ENCODE data around the gene CENPA. TPM values are rescaled to one million over a fixed set of nuclear protein-coding genes. Genes with fewer than 3 reads are reported as not detected.
A peak's percentile ranks its signal among the peaks of the same experiment; 100 is the strongest.

Gene CENPA
- total RNA-seq, 3 donors from 2014 or later (not counting 1 experiment from before 2014, with no cell fraction given) = 0.38 to 0.52 (median 0.50) TPM

DNA sequence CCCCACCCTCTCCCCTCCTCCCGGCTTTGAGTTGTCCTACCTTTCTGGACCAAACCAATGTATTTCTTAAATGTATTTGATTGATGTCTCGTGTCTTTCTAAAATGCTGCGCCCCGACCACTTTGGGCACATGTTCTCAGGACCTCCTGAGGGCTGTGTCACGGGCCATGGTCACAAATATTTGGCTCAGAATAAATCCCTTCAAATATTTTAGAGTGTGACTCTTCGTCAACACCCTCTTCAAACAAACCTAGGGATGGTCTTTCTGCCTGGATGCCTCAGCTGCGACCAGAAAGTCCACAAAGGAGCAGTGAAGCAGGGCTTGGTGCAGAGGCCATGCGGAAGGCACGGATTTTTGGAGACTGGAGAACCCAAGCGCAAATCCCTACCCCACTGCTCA, 22.8 kb upstream of the CENPA start:
- Mint-ChIP-seq H3K27me3 (ENCODE audit: low read depth in 2 of 2) (no peaks in the 10 kb centered on the region), H3K36me3 (no peaks in the 10 kb centered on the region), H3K27ac (peak overlapping the region in 1 of 2 donors; percentile 89), H3K4me3 (peak overlapping the region; percentile 97), H3K4me1 (peaks cover 19 to 32% of the 10 kb centered on the region in 2 donors), H3K9me3 (no peaks in the 10 kb centered on the region)
- ATAC-seq (no peak), DNase-seq (no peak)
- no peak overlapping the region for H3K27ac ChIP-seq (ENCODE audit: low read length)
- TF ChIP-seq CTCF (IDR thresholded peaks at IDR 0.05) = no peak
- H3K9me3 ChIP-seq (ENCODE audit: control insufficient read depth, insufficient read depth, low read length) = no peaks in the 10 kb centered on the region
- intact Hi-C loops (cut with micrococcal nuclease) = no loop called here
- peaks cover 45% of the 10 kb centered on the region for H3K4me1 ChIP-seq (ENCODE audit: control insufficient read depth, insufficient read depth, low read length)
- H3K27me3 ChIP-seq (ENCODE audit: control insufficient read depth, insufficient read depth, low read length) = no peaks in the 10 kb centered on the region
- 96% methylated on average over 10 of the region's 10 CpGs for WGBS (ENCODE audit: insufficient coverage)
- no peak overlapping the region for H3K4me3 ChIP-seq (ENCODE audit: low read length)
- H3K36me3 ChIP-seq (ENCODE audit: control insufficient read depth, insufficient read depth, low read length) = no peaks in the 10 kb centered on the region

DNA sequence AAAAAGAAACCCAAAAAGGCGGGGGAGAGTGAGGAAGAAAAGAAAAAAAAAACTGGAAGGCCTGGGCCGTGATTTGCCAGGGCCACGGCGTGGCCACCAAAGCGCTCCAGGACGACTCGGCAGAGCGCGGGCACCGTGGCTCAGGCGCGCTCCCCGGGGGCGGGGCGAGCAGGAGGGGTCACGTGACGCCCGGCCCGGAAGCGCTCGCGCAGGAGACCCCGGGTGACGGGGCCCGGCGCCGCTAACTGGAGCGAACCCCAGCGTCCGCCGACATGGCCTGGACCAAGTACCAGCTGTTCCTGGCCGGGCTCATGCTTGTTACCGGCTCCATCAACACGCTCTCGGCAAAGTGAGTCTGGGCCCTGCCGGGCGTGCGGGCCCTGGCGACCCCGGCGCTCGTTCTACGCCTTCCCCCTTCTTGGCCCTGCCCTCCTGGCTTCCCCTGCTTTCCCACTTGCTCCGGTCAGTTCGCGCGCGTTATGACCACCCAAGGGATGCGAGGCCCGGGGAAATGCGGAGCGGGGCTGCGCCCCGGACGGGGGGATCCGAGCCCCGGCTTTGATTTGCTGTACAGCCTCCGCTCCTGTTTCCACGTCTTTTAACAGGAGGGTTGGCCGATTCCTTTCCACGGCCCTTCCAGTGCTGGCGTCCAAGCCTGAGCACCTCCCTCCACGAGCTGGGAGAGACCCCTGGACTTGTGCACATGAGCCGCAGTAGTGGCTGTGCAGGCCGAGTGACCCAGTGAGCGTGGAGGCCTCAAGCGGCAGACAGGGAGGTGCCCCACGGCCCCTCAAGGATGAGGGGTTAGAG, 21.6 kb upstream of the CENPA start, which contains the start of gene SLC35F6:
SLC35F6 (plus strand) TSS at position 207 of the 810 bp plus-strand sequence; CDS start at position 273, 66 bp downstream.
- H3K27ac ChIP-seq (ENCODE audit: low read length) = peak within 1 kb of the TSS; percentile 78
- DNase-seq = peak; percentile 85 to 93
- H3K4me1 ChIP-seq (ENCODE audit: control insufficient read depth, insufficient read depth, low read length) = peaks cover 53% of the 10 kb centered on the region
- 3% methylated on average over 68 of the region's 68 CpGs for WGBS (ENCODE audit: insufficient coverage)
- ATAC-seq = peak; percentile 93 to 94 (median 93)
- no peaks in the 10 kb centered on the region for H3K9me3 Mint-ChIP-seq
- H3K9me3 ChIP-seq (ENCODE audit: control insufficient read depth, insufficient read depth, low read length) = no peaks in the 10 kb centered on the region
- intact Hi-C loops (cut with micrococcal nuclease) = loop anchor here (1.0 kb wide), 1 partner anchor 21 kb away; no protein-coding TSS in a partner anchor
- no peaks in the 10 kb centered on the region for H3K36me3 ChIP-seq (ENCODE audit: control insufficient read depth, insufficient read depth, low read length)
- H3K4me3 ChIP-seq (ENCODE audit: low read length) = peak within 1 kb of the TSS; percentile 68
- no peaks in the 10 kb centered on the region for H3K27me3 Mint-ChIP-seq (ENCODE audit: low read depth in 2 of 2)
- H3K36me3 Mint-ChIP-seq = no peaks in the 10 kb centered on the region
- no peaks in the 10 kb centered on the region for H3K27me3 ChIP-seq (ENCODE audit: control insufficient read depth, insufficient read depth, low read length)
- H3K4me3 Mint-ChIP-seq = peak within 1 kb of the TSS; percentile 97
- H3K27ac Mint-ChIP-seq = peak within 1 kb of the TSS; percentile 89 to 93
- H3K4me1 Mint-ChIP-seq = peaks cover 27 to 38% of the 10 kb centered on the region in 2 donors
- no peak for TF ChIP-seq CTCF (IDR thresholded peaks at IDR 0.05)

- H3K9me3 Mint-ChIP-seq = no peaks in the 10 kb centered on the region
- DNase-seq (peak in 1 of 2 donors; percentile 39), ATAC-seq (no peak)
- H3K4me3 ChIP-seq (ENCODE audit: low read length) = peak overlapping the region; percentile 68
- intact Hi-C loops (cut with micrococcal nuclease) = loop anchor here (1.0 kb wide), 1 partner anchor 20 kb away; no protein-coding TSS in a partner anchor
- H3K4me1 ChIP-seq (ENCODE audit: control insufficient read depth, insufficient read depth, low read length) = peaks cover 59% of the 10 kb centered on the region
- H3K27ac Mint-ChIP-seq = peak overlapping the region; percentile 89 to 93
- H3K27ac ChIP-seq (ENCODE audit: low read length) = peak overlapping the region; percentile 78
- no peaks in the 10 kb centered on the region for H3K9me3 ChIP-seq (ENCODE audit: control insufficient read depth, insufficient read depth, low read length)
- TF ChIP-seq CTCF (IDR thresholded peaks at IDR 0.05) = no peak
- 57% methylated on average over 3 of the region's 3 CpGs for WGBS (ENCODE audit: insufficient coverage)
- no peaks in the 10 kb centered on the region for H3K27me3 Mint-ChIP-seq (ENCODE audit: low read depth in 2 of 2)
- H3K36me3 Mint-ChIP-seq = no peaks in the 10 kb centered on the region
- peak overlapping the region; percentile 97 for H3K4me3 Mint-ChIP-seq
- no peaks in the 10 kb centered on the region for H3K27me3 ChIP-seq (ENCODE audit: control insufficient read depth, insufficient read depth, low read length)
- peaks cover 32 to 45% of the 10 kb centered on the region in 2 donors for H3K4me1 Mint-ChIP-seq
- H3K36me3 ChIP-seq (ENCODE audit: control insufficient read depth, insufficient read depth, low read length) = no peaks in the 10 kb centered on the region
Measured at GRCh38 chr2:26764906-26765305, 20.9 kb upstream of the CENPA start.
